Fibroblast of the aortic adventitia (primary cell): ENCODE data around the gene COBLL1. TPM values are rescaled to one million over a fixed set of nuclear protein-coding genes. Genes with fewer than 3 reads are reported as not detected.
A peak's percentile ranks its signal among the peaks of the same experiment; 100 is the strongest.
"Not testable (repeated sequence)": the region's sequence is repeated elsewhere in the genome, so short reads cannot be mapped to it uniquely, and the experiment has no call there.

Source experiments
- DNase-seq: peaks from one replicate; pipeline ENCODE4 v3.0.0-alpha.2; 2010; ENCODE audit warnings: low read depth
- H3K4me3 ChIP-seq: 2 replicates; pipeline ENCODE4 v1.5.1; 2011; ENCODE audit warnings: low read depth, mild to moderate bottlenecking, control low read depth, low read length, moderate library complexity
- CTCF ChIP-seq: IDR thresholded peaks from 2 replicates; pipeline ENCODE4 v1.5.1; 2011; ENCODE audit warnings: mild to moderate bottlenecking, low read length, control low read depth, inconsistent platforms; ENCODE audit not compliant: insufficient read depth
- total RNA-seq: library from RNA; depleted of rRNA; stranded (reverse); fragments of >200 nt; gene quantifications from 2 replicates; pipeline ENCODE4 v1.2.3, GENCODE V29; 2012; ENCODE audit warnings: low replicate concordance

Gene COBLL1
- total RNA-seq, 1 donor, result 18.4 TPM

GRCh38 chr2:164763431-164763830 lies 78.2 kb downstream of the COBLL1 start:
- H3K4me3 ChIP-seq, result no peak overlapping the region
- DNase-seq, result no peak
- no peak for TF ChIP-seq CTCF

GRCh38 chr2:164761737-164762460 lies 79.7 kb downstream of the COBLL1 start:
- DNase-seq, result no peak
- TF ChIP-seq CTCF, result no peak
- no peak overlapping the region for H3K4me3 ChIP-seq

GRCh38 chr2:164761201-164761600 lies 80.4 kb downstream of the COBLL1 start:
- H3K4me3 ChIP-seq, DNase-seq: not testable (repeated sequence)

GRCh38 chr2:164760179-164760578 lies 81.4 kb downstream of the COBLL1 start:
- no peak overlapping the region for H3K4me3 ChIP-seq
- TF ChIP-seq CTCF, result no peak
- no peak for DNase-seq

GRCh38 chr2:164757934-164758695 lies 83.5 kb downstream of the COBLL1 start:
- no peak for TF ChIP-seq CTCF
- peak; percentile 80 for DNase-seq
- no peak overlapping the region for H3K4me3 ChIP-seq

GRCh38 chr2:164756773-164757172 lies 84.8 kb downstream of the COBLL1 start:
- TF ChIP-seq CTCF, result no peak
- H3K4me3 ChIP-seq, result no peak overlapping the region
- no peak for DNase-seq

- DNase-seq, result peak; percentile 30
- TF ChIP-seq CTCF, result no peak
- no peak overlapping the region for H3K4me3 ChIP-seq
Observed at GRCh38 chr2:164755952-164756351, 85.7 kb downstream of the COBLL1 start.
